Thyroid gland (tissue), 4 donors: Measurements from ENCODE around the gene KIAA0586.

Experiments used
- CTCF ChIP-seq, 6 experiments: fragments of 200-600 bp in 3 of 6; fragments of 450-650 bp in 3 of 6; sonication (generic) in 3 of 6; IDR thresholded peaks; one replicate each; pipeline ENCODE4 v1.5.1; 2016 to 2019; ENCODE audit warnings: antibody characterized with exemption in 6 of 6, mild to moderate bottlenecking in 2 of 6, inconsistent platforms in 1 of 6, moderate library complexity in 1 of 6
- POLR2A ChIP-seq, 2 donors: fragments of 450-650 bp; IDR thresholded peaks; one replicate each; pipeline ENCODE4 v1.6.1; 2017; ENCODE audit warnings: antibody characterized with exemption in 2 of 2, mild to moderate bottlenecking in 2 of 2, moderate library complexity in 1 of 2

- no peak for TF ChIP-seq CTCF (IDR thresholded peaks at IDR 0.05)
- no peak for TF ChIP-seq POLR2A (IDR thresholded peaks at IDR 0.05)
Observed at GRCh38 chr14:58408681-58409215, 18.8 kb upstream of the KIAA0586 start.
